ENCODE results near the gene C17orf114.

GRCh38 chr17:4753392-4753791, 48.7 kb downstream of the C17orf114 start:
- TF ChIP-seq ZNF274 (IDR thresholded peaks at IDR 0.05; ENCODE audit: low read depth, low read length) (no peak), YY1 (IDR thresholded peaks at IDR 0.05; ENCODE audit: insufficient read depth, insufficient read length) (no peak)

Data from NT2/D1 (cell line).